OCI-LY1 (cell line): Measurements from ENCODE around the gene GID8.

ENCODE experiments used
- CTCF ChIP-seq: fragments of 200-600 bp; sonication (generic), shearing (Covaris generic); IDR thresholded peaks from 2 replicates; pipeline ENCODE4 v1.5.1; 2017; ENCODE audit warnings: mild to moderate bottlenecking, antibody characterized with exemption, low read length, moderate library complexity, mixed read lengths
- EZH2 ChIP-seq: fragments of 200-600 bp; sonication (generic), shearing (Covaris generic); IDR thresholded peaks from 2 replicates; pipeline ENCODE4 v1.8.0; 2017; ENCODE audit warnings: borderline replicate concordance, mixed run types, mild to moderate bottlenecking, antibody characterized with exemption, low read length, moderate library complexity, mixed read lengths

GRCh38 chr20:62914970-62915457 is 22.9 kb upstream of the GID8 start:
- no peak for TF ChIP-seq CTCF
- no peak for TF ChIP-seq EZH2
